ENCODE results near the gene DUOX1. TPM values are rescaled to one million over a fixed set of nuclear protein-coding genes. Genes with fewer than 3 reads are reported as not detected.

The DUOX1 gene
- total RNA-seq, 1 experiment from 2014 or later: 19.6 TPM

GRCh38 chr15:45114751-45115085, 15.1 kb upstream of the DUOX1 start:
- H3K27me3 ChIP-seq (ENCODE audit: insufficient read depth, low read length): no peaks in the 10 kb centered on the region
- peaks cover 0 to 4% of the 10 kb centered on the region in 2 experiments; a peak in 2 of 4 replicates for H3K4me1 ChIP-seq (ENCODE audit: control insufficient read depth in 1 of 2, insufficient read depth in 2 of 2, low read length in 2 of 2)
- no peak for ATAC-seq
- no peaks in the 10 kb centered on the region for H3K36me3 ChIP-seq (ENCODE audit: control insufficient read depth in 1 of 2, insufficient read depth in 2 of 2, low read length in 2 of 2)
- H3K9ac ChIP-seq (ENCODE audit: low read length): no peak overlapping the region
- H3K4me3 ChIP-seq (replicated peaks in 1 of 2; ENCODE audit: low read depth in 1 of 2, low read length in 2 of 2): no peak overlapping the region
- no peak for DNase-seq (ENCODE audit: low read depth, low spot score)
- H3K9me2 ChIP-seq (ENCODE audit: insufficient read depth): no peaks in the 10 kb centered on the region
- no peak overlapping the region for H3K27ac ChIP-seq (ENCODE audit: low read depth, low read length)
- TF ChIP-seq ELF1 (IDR thresholded peaks at IDR 0.05; ENCODE audit: borderline replicate concordance, low read depth) (no peak), ZBTB33 (IDR thresholded peaks at IDR 0.05; ENCODE audit: extremely low read depth, insufficient replicate concordance, low read length) (no peak), RAD21 (IDR thresholded peaks at IDR 0.05; ENCODE audit: low read depth) (no peak), ZNF274 (IDR thresholded peaks at IDR 0.05; ENCODE audit: low read depth, low read length) (no peak), EZH2 (IDR thresholded peaks at IDR 0.05) (no peak), EGR1 (IDR thresholded peaks at IDR 0.05; ENCODE audit: low read depth) (no peak), TCF7L2 (IDR thresholded peaks at IDR 0.05; ENCODE audit: borderline replicate concordance, extremely low read depth, insufficient read depth, insufficient read length) (no peak), SRF (IDR thresholded peaks at IDR 0.05; ENCODE audit: low read depth) (no peak), POLR2A (IDR thresholded peaks at IDR 0.05; ENCODE audit: borderline replicate concordance, extremely low read depth, insufficient read depth, insufficient read length) (no peak), REST (IDR thresholded peaks at IDR 0.05; ENCODE audit: low read depth) (no peak), CTCF (IDR thresholded peaks at IDR 0.05 in 2 of 3, conservative IDR thresholded peaks at IDR 0.05 in 1 of 3; ENCODE audit: borderline replicate concordance in 1 of 3, insufficient read depth in 1 of 3, low read depth in 2 of 3, low read length in 2 of 3) (no peak), SIN3A (IDR thresholded peaks at IDR 0.05; ENCODE audit: low read depth) (no peak), CBX3 (IDR thresholded peaks at IDR 0.05; ENCODE audit: low read depth) (no peak), JUND (IDR thresholded peaks at IDR 0.05) (no peak), YY1 (IDR thresholded peaks at IDR 0.05; ENCODE audit: extremely low read depth, insufficient replicate concordance, low read depth, low read length) (no peak), ATF3 (IDR thresholded peaks at IDR 0.05) (no peak), MAX (IDR thresholded peaks at IDR 0.05) (no peak), SP1 (IDR thresholded peaks at IDR 0.05; ENCODE audit: low read depth) (no peak), FOSL1 (IDR thresholded peaks at IDR 0.05; ENCODE audit: low read depth) (no peak)
- POLR2A ChIA-PET: no interaction called here
- RAD21 ChIA-PET (ENCODE audit: low non-redundant PET in 1 of 2, low total read pairs in 2 of 2, uncharacterized antibody in 2 of 2, unreplicated experiment in 2 of 2): no interaction called here
- no peaks in the 10 kb centered on the region for H4K20me1 ChIP-seq (ENCODE audit: insufficient read depth)
- intact Hi-C loops (cut with micrococcal nuclease): no loop called here
- H3K4me2 ChIP-seq (ENCODE audit: low read length): no peak overlapping the region
- no peak overlapping the region for H2AFZ ChIP-seq (ENCODE audit: low read depth, low read length, poor library complexity, severe bottlenecking)
- H3K9me3 ChIP-seq (ENCODE audit: control insufficient read depth in 1 of 2, insufficient read depth in 1 of 2, low read depth in 1 of 2, low read length in 2 of 2): no peaks in the 10 kb centered on the region
- CTCF ChIA-PET: interaction anchor here (0.8 kb wide), 1 partner anchor 11 kb away, joined by 4 read pairs; no protein-coding TSS in a partner anchor
- no TSS peak for BruUV-seq (replicated peaks)
- no peaks in the 10 kb centered on the region for H3K79me2 ChIP-seq (ENCODE audit: insufficient read depth, low read length)

Measured in HCT116 (cell line).